ENCODE measurements around the gene YWHAE. TPM values are rescaled to one million over a fixed set of nuclear protein-coding genes. Genes with fewer than 3 reads are reported as not detected.
"Not testable (repeated sequence)": the region's sequence is repeated elsewhere in the genome, so short reads cannot be mapped to it uniquely, and the experiment has no call there.

The YWHAE gene
- total and polyA plus RNA-seq, 10 donors = 104 to 645 (median 281) TPM

DNA sequence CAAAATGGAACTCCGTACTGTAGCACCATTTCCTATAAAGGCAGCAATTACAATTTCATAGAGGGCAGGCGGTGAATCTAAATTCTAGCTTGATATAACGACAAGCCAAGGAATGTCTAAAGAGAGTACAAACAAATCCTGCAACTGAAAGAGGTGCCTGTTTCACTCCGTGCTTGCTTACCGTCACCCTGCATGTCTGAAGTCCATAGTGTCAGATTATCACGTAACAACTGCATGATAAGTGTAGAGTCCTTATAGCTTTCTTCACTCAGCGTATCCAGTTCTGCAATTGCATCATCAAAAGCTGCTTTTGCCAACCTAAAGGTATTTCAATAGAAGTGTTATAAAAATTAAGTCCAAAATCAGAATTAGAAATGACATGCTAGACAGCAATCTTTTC lies 46.0 kb downstream of the YWHAE start:
- no peak for DNase-seq
- TF ChIP-seq POLR2A (IDR thresholded peaks at IDR 0.05) (no peak), POLR2AphosphoS5 (IDR thresholded peaks at IDR 0.05) (peak in 1 of 3 donors; percentile 16)
- H3K4me1 ChIP-seq = peaks cover 0 to 28% (median under 1%) of the 10 kb centered on the region in 6 donors
- peaks cover 0 to 100% (median 75%) of the 10 kb centered on the region in 6 donors for H3K36me3 ChIP-seq
- WGBS, 5 donors = 88 to 97% (median 93%) methylated on average over 7 of the region's 7 CpGs
- H3K27me3 ChIP-seq (replicated peaks in 1 of 7) = no peaks in the 10 kb centered on the region
- H3K4me3 ChIP-seq = no peak overlapping the region
- no peaks in the 10 kb centered on the region for H3K9me3 ChIP-seq
- intact Hi-C loops (cut with DNase I; ENCODE audit: low total_unique reads) = no loop called here
- no peak overlapping the region for H3K27ac ChIP-seq

DNA sequence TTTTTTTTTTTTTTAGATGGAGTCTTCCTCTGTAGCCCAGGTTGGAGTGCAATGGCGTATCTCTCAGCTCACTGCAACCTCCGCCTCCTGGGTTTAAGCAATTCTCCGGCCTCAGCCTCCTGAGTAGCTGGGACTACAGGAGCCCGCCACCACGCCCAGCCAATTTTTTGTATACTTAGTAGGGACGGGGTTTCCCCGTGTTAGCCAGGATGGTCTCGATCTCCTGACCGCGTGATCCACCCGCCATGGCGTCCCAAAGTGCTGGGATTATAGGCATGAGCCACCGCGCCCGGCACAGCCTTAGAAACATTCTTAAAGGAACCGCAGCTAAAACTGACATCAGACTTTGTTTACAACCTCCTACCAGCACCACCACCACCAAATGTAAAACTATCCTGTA lies 47.5 kb downstream of the YWHAE start:
- intact Hi-C loops (cut with DNase I; ENCODE audit: low total_unique reads) = not testable (repeated sequence)
- H3K36me3 ChIP-seq = peaks cover 0 to 100% (median 66%) of the 10 kb centered on the region in 6 donors

DNA sequence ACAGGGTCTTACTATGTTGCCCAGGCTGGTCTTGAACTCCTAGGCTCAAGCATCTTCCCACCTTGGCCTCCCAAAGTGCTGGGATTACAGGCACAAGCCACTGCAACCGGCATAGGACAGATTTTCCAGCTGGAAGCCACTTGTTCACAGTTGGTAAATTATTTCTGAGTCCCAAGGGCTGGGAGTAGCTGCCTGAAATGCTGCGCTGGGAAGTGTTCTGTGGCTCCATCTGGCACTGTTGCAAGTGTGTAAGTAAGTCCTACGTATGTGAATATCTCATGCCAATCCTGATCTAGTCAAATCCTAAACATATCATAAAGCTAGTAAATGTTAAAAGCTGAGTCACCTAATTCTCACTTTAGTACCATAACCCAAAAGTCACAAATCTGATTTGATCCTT lies 48.1 kb downstream of the YWHAE start:
- intact Hi-C loops (cut with DNase I; ENCODE audit: low total_unique reads) = no loop called here
- TF ChIP-seq, protein P1, sequence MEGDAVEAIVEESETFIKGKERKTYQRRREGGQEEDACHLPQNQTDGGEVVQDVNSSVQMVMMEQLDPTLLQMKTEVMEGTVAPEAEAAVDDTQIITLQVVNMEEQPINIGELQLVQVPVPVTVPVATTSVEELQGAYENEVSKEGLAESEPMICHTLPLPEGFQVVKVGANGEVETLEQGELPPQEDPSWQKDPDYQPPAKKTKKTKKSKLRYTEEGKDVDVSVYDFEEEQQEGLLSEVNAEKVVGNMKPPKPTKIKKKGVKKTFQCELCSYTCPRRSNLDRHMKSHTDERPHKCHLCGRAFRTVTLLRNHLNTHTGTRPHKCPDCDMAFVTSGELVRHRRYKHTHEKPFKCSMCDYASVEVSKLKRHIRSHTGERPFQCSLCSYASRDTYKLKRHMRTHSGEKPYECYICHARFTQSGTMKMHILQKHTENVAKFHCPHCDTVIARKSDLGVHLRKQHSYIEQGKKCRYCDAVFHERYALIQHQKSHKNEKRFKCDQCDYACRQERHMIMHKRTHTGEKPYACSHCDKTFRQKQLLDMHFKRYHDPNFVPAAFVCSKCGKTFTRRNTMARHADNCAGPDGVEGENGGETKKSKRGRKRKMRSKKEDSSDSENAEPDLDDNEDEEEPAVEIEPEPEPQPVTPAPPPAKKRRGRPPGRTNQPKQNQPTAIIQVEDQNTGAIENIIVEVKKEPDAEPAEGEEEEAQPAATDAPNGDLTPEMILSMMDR (IDR thresholded peaks at IDR 0.05 in 8 of 11, conservative IDR thresholded peaks at IDR 0.05 in 3 of 11) = no peak
- no peak for TF ChIP-seq POLR2A (IDR thresholded peaks at IDR 0.05)
- TF ChIP-seq POLR2AphosphoS5 (IDR thresholded peaks at IDR 0.05) = no peak
- H3K4me3 ChIP-seq = no peak overlapping the region
- H3K9me3 ChIP-seq = no peaks in the 10 kb centered on the region
- no peak for DNase-seq
- 91 to 98% (median 93%) methylated on average over 2 to 3 of the region's 3 CpGs for WGBS, 5 donors
- peaks cover 0 to 100% (median 65%) of the 10 kb centered on the region in 6 donors for H3K36me3 ChIP-seq
- H3K27me3 ChIP-seq (replicated peaks in 1 of 7) = no peaks in the 10 kb centered on the region
- peaks cover 5 to 41% (median 16%) of the 10 kb centered on the region in 6 donors for H3K4me1 ChIP-seq
- peak overlapping the region in 1 of 8 donors; percentile 8 for H3K27ac ChIP-seq

More for the DNA sequence above, 47.5 kb downstream of the YWHAE start:
- 91 to 94% (median 92%) methylated on average over 16 of the region's 16 CpGs for WGBS, 5 donors
- not testable (repeated sequence) for H3K9me3 ChIP-seq; H3K27me3 ChIP-seq (replicated peaks in 1 of 7); H3K27ac ChIP-seq; DNase-seq; H3K4me3 ChIP-seq
- peaks cover 5 to 36% (median 12%) of the 10 kb centered on the region in 6 donors for H3K4me1 ChIP-seq
- peak in 2 of 3 donors; percentile 20 to 47 for TF ChIP-seq POLR2AphosphoS5 (IDR thresholded peaks at IDR 0.05)

DNA sequence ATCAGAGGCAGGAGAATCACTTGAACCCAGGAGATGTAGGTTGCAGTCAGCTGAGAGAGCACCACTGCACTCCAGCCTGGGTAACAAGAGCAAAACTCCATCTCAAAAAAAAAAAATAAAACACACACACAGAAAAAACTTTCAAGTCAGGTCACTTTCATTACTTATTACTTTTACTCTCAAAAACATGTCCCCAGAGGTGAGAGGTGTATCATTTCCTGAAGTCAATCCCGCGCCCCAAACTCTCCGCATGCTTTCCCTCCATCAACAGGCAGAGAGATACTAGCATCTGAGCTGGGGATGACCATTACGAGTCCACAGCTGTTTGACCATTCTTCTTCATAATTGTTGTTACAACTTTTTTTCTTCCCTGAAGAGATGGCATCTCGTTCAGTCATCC lies 48.7 kb downstream of the YWHAE start:
- no peaks in the 10 kb centered on the region for H3K27me3 ChIP-seq (replicated peaks in 1 of 7)
- intact Hi-C loops (cut with DNase I; ENCODE audit: low total_unique reads) = no loop called here
- peaks cover 9 to 48% (median 20%) of the 10 kb centered on the region in 6 donors for H3K4me1 ChIP-seq

DNA sequence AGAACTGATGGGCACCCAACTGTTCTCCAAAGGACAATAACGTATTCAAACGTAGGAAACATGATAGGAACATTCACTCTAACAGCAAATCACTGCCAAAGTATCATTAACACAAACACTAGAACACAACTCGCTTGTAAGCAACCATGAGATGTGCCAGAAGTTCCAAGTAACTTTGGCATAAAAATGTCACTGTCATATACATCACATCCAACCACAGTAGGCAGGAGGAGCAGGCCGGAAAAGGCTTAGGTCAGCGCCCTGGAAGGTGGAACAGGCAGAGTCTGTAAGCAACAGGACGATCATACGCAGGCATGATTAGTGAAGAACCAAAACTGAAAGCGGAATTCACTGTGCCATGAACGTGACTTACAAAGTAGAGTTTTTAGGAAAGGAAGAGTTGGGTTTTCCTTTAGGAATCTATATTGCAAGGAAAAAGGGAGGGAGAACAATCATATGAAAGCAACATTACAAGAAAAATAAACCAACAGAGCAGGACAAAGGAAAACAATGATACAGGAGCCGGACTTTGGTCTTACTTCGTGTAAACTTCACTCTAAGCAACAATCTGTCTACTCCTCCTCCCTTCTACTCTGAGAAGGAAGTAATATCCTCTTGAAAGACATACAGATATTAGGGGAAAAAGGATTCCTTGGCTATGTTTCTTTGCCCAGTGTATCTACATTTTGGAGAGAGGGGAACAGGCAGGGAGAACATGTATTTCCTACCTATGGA lies 52.3 kb downstream of the YWHAE start:
- no peaks in the 10 kb centered on the region for H3K27me3 ChIP-seq (replicated peaks in 1 of 7)
- H3K9me3 ChIP-seq = no peaks in the 10 kb centered on the region
- intact Hi-C loops (cut with DNase I; ENCODE audit: low total_unique reads) = no loop called here
- H3K4me3 ChIP-seq = peak overlapping the region in 4 of 8 donors; percentile 6 to 32 (median 17)
- H3K36me3 ChIP-seq = peaks cover 0 to 100% (median 65%) of the 10 kb centered on the region in 6 donors
- WGBS, 5 donors = 49 to 64% (median 57%) methylated on average over 11 of the region's 11 CpGs
- H3K4me1 ChIP-seq = peaks cover 11 to 76% (median 33%) of the 10 kb centered on the region in 6 donors
- TF ChIP-seq, protein P1 (IDR thresholded peaks at IDR 0.05 in 8 of 11, conservative IDR thresholded peaks at IDR 0.05 in 3 of 11) = no peak
- TF ChIP-seq POLR2A (IDR thresholded peaks at IDR 0.05) = no peak
- TF ChIP-seq POLR2AphosphoS5 (IDR thresholded peaks at IDR 0.05) = peak in 1 of 3 donors; percentile 76
- peak overlapping the region; percentile 55 to 88 (median 79) for H3K27ac ChIP-seq
- DNase-seq = peak; percentile 81

More for the DNA sequence above, 48.7 kb downstream of the YWHAE start:
- 87 to 94% (median 90%) methylated on average over 5 of the region's 5 CpGs for WGBS, 5 donors
- H3K36me3 ChIP-seq = peaks cover 0 to 100% (median 65%) of the 10 kb centered on the region in 6 donors
- no peak for TF ChIP-seq POLR2A (IDR thresholded peaks at IDR 0.05)
- TF ChIP-seq POLR2AphosphoS5 (IDR thresholded peaks at IDR 0.05) = peak in 1 of 3 donors; percentile 0
- H3K27ac ChIP-seq = no peak overlapping the region
- no peak overlapping the region for H3K4me3 ChIP-seq
- no peak for DNase-seq
- no peaks in the 10 kb centered on the region for H3K9me3 ChIP-seq

Data from spleen (tissue), 11 donors.